Measurements from ENCODE around the gene TEX53. TPM values are rescaled to one million over a fixed set of nuclear protein-coding genes. Genes with fewer than 3 reads are reported as not detected.
A peak's percentile ranks its signal among the peaks of the same experiment; 100 is the strongest.

Gene TEX53
- total and polyA plus RNA-seq, 2 donors (not counting 1 experiment from before 2014, with no cell fraction given) = not detected

DNA sequence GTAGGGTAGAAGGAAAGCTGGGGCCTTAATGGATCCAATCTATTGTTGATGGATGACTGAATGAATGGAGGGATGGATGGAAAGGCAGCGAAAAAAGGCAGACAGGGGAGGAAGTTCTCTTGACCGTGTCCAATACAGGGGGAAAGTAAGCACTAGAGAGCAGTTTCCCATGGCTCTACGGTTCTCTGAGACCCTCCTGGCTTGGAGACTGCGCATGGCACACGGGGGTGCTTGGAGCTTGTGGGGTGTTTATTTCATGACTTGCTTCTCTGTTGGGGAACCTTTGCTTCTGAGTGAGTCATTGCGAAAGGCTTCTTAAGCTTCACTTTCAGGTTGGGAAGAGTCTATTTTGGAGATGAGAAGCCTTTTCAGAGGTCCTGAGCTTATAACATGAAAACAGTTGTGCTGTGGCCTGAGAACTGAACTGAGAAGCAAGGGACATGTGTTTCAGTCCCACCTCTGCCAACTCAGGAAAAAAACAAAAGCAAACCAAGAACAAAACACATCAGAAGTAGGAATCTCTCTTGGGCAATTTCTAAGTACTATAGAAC is 37.2 kb upstream of the TEX53 start:
- Histone ChIP-seq H3K79me2 (ENCODE audit: control insufficient read depth, insufficient read depth, low read length) (no peaks in the 10 kb centered on the region), H3K9me3 (ENCODE audit: control insufficient read depth, insufficient read depth, low read depth, low read length) (no peaks in the 10 kb centered on the region), H3K4me3 (replicated peaks in 1 of 4; ENCODE audit: control extremely low read depth in 1 of 4, insufficient read depth in 1 of 4, low read depth in 3 of 4, low read length in 4 of 4) (no peak overlapping the region), H3K27ac (ENCODE audit: insufficient read depth, low read length) (no peak overlapping the region), H3K36me3 (ENCODE audit: control insufficient read depth, insufficient read depth, low read length) (no peaks in the 10 kb centered on the region), H3K4me1 (ENCODE audit: control insufficient read depth, extremely low read depth, insufficient read depth, low read length) (peaks cover 10% of the 10 kb centered on the region), H4K20me1 (ENCODE audit: control insufficient read depth, extremely low read depth, insufficient read depth, low read length) (no peaks in the 10 kb centered on the region), H3K27me3 (ENCODE audit: control insufficient read depth, insufficient read depth, low read length) (no peaks in the 10 kb centered on the region), H3K9ac (ENCODE audit: insufficient read depth, low read length) (no peak overlapping the region), H3K4me2 (ENCODE audit: extremely low read depth, insufficient read depth, low read length) (no peak overlapping the region), H2AFZ (ENCODE audit: low read length) (no peak overlapping the region)
- no peak for TF ChIP-seq EZH2 (IDR thresholded peaks at IDR 0.05; ENCODE audit: low read length, missing control alignments)
- TF ChIP-seq, protein P1, sequence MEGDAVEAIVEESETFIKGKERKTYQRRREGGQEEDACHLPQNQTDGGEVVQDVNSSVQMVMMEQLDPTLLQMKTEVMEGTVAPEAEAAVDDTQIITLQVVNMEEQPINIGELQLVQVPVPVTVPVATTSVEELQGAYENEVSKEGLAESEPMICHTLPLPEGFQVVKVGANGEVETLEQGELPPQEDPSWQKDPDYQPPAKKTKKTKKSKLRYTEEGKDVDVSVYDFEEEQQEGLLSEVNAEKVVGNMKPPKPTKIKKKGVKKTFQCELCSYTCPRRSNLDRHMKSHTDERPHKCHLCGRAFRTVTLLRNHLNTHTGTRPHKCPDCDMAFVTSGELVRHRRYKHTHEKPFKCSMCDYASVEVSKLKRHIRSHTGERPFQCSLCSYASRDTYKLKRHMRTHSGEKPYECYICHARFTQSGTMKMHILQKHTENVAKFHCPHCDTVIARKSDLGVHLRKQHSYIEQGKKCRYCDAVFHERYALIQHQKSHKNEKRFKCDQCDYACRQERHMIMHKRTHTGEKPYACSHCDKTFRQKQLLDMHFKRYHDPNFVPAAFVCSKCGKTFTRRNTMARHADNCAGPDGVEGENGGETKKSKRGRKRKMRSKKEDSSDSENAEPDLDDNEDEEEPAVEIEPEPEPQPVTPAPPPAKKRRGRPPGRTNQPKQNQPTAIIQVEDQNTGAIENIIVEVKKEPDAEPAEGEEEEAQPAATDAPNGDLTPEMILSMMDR (conservative IDR thresholded peaks at IDR 0.05 in 1 of 2, IDR thresholded peaks at IDR 0.05 in 1 of 2; ENCODE audit: low read depth in 1 of 2, low read length in 2 of 2) = no peak
- no peak for DNase-seq (ENCODE audit: low read depth in 2 of 2)

DNA sequence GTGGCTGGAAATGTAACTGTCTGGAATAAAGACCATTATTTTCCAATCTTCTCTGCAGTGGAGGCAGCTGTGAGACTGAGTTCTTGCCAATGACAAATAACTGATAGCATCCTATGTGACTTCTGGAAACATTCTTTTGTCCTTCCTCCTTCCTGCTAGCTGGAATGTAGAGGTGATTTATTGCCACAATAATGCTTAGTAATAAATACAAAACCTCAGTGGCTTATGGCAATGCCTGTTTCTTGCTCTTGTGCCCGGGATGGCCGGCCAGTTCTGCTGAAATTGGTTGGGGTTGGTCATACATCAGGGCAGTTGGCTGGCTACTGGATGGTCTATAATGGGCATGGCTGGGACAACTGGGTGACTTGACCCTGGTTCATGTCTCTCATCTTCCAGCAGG is 36.5 kb upstream of the TEX53 start:
- Histone ChIP-seq H3K4me1 (ENCODE audit: control insufficient read depth, extremely low read depth, insufficient read depth, low read length) (peaks cover 10% of the 10 kb centered on the region), H4K20me1 (ENCODE audit: control insufficient read depth, extremely low read depth, insufficient read depth, low read length) (no peaks in the 10 kb centered on the region), H3K27ac (ENCODE audit: insufficient read depth, low read length) (no peak overlapping the region), H3K9ac (ENCODE audit: insufficient read depth, low read length) (no peak overlapping the region), H3K9me3 (ENCODE audit: control insufficient read depth, insufficient read depth, low read depth, low read length) (no peaks in the 10 kb centered on the region), H2AFZ (ENCODE audit: low read length) (no peak overlapping the region), H3K79me2 (ENCODE audit: control insufficient read depth, insufficient read depth, low read length) (no peaks in the 10 kb centered on the region), H3K4me2 (ENCODE audit: extremely low read depth, insufficient read depth, low read length) (no peak overlapping the region), H3K4me3 (replicated peaks in 1 of 4; ENCODE audit: control extremely low read depth in 1 of 4, insufficient read depth in 1 of 4, low read depth in 3 of 4, low read length in 4 of 4) (no peak overlapping the region), H3K27me3 (ENCODE audit: control insufficient read depth, insufficient read depth, low read length) (no peaks in the 10 kb centered on the region), H3K36me3 (ENCODE audit: control insufficient read depth, insufficient read depth, low read length) (no peaks in the 10 kb centered on the region)
- TF ChIP-seq EZH2 (IDR thresholded peaks at IDR 0.05; ENCODE audit: low read length, missing control alignments) = no peak
- TF ChIP-seq, protein P1 (conservative IDR thresholded peaks at IDR 0.05 in 1 of 2, IDR thresholded peaks at IDR 0.05 in 1 of 2; ENCODE audit: low read depth in 1 of 2, low read length in 2 of 2) = no peak
- peak in 1 of 2 donors; percentile 92 for DNase-seq (ENCODE audit: low read depth in 2 of 2)

DNA sequence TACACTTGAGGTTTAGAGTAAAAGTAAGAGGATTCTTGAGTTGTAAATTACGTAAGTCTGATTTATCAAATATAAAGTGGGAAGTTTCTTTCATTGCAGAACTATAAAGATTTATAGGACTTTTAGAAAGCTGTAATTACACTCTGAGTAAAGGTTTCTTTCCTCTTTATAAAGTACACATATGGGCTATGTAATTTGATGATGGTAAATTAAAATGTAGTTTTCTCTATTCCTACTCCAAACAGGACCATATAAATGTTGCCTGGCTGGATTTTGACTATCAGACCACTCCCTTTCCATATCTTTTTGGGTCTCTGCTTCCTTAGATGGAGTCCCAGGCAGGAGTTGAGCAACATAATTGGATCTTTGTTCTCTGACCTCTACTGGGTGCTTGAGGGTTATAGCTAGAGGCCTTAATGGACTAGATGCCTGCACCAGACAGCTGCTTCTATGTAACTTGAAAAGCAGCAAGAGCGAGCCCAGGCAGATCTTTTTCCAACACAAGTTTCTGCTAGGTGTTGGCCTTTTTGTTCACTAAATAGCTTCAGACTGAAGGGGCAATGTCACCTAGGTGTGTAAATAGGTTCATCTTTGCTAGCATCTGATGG is 35.7 kb upstream of the TEX53 start:
- no peak for DNase-seq (ENCODE audit: low read depth in 2 of 2)
- H3K9ac ChIP-seq (ENCODE audit: insufficient read depth, low read length) = no peak overlapping the region
- H3K4me2 ChIP-seq (ENCODE audit: extremely low read depth, insufficient read depth, low read length) = no peak overlapping the region
- H3K27me3 ChIP-seq (ENCODE audit: control insufficient read depth, insufficient read depth, low read length) = no peaks in the 10 kb centered on the region
- H4K20me1 ChIP-seq (ENCODE audit: control insufficient read depth, extremely low read depth, insufficient read depth, low read length) = no peaks in the 10 kb centered on the region
- no peak overlapping the region for H3K27ac ChIP-seq (ENCODE audit: insufficient read depth, low read length)
- H3K36me3 ChIP-seq (ENCODE audit: control insufficient read depth, insufficient read depth, low read length) = no peaks in the 10 kb centered on the region
- no peaks in the 10 kb centered on the region for H3K79me2 ChIP-seq (ENCODE audit: control insufficient read depth, insufficient read depth, low read length)
- no peaks in the 10 kb centered on the region for H3K9me3 ChIP-seq (ENCODE audit: control insufficient read depth, insufficient read depth, low read depth, low read length)
- H2AFZ ChIP-seq (ENCODE audit: low read length) = no peak overlapping the region
- H3K4me1 ChIP-seq (ENCODE audit: control insufficient read depth, extremely low read depth, insufficient read depth, low read length) = peaks cover 10% of the 10 kb centered on the region
- TF ChIP-seq, protein P1 (conservative IDR thresholded peaks at IDR 0.05 in 1 of 2, IDR thresholded peaks at IDR 0.05 in 1 of 2; ENCODE audit: low read depth in 1 of 2, low read length in 2 of 2) = no peak
- TF ChIP-seq EZH2 (IDR thresholded peaks at IDR 0.05; ENCODE audit: low read length, missing control alignments) = no peak
- H3K4me3 ChIP-seq (replicated peaks in 1 of 4; ENCODE audit: control extremely low read depth in 1 of 4, insufficient read depth in 1 of 4, low read depth in 3 of 4, low read length in 4 of 4) = no peak overlapping the region

Data from fibroblast of lung (primary cell).